Measurements from ENCODE around the gene STRADA. TPM values are rescaled to one million over a fixed set of nuclear protein-coding genes. Genes with fewer than 3 reads are reported as not detected.

Gene STRADA
- total and polyA plus RNA-seq, 10 of the 15 experiments (the other 5 are each of a cell fraction or from before 2014, with no cell fraction given): 13.3 to 54.1 (median 44.0) TPM

GRCh38 chr17:63685578-63685977 is 56.0 kb downstream of the STRADA start:
- H3K9ac ChIP-seq (ENCODE audit: control insufficient read depth, insufficient read depth, low read length): no peak overlapping the region
- H3K79me2 ChIP-seq (ENCODE audit: control insufficient read depth, insufficient read depth, low read length): no peaks in the 10 kb centered on the region
- H3K4me1 ChIP-seq (ENCODE audit: control insufficient read depth, insufficient read depth, low read length): no peaks in the 10 kb centered on the region
- WGBS (ENCODE audit: insufficient coverage, insufficient replicate concordance, low lambda C conversion rate, missing lambda C conversion rate): 97% methylated on average over 3 of the region's 3 CpGs
- ChIA-PET CTCF (interaction anchor here (0.9 to 2.7 kb wide), 2 partner anchors 12 to 25 kb away, joined by 3 to 6 read pairs; no protein-coding TSS in a partner anchor), POLR2A (interaction anchor here (0.6 to 1.6 kb wide), 3 partner anchors 8 to 134 kb away, joined by 3 to 7 read pairs (median 4); no protein-coding TSS in a partner anchor), RAD21 (ENCODE audit: unreplicated experiment) (interaction anchor here (1.1 to 1.5 kb wide), 3 partner anchors 13 to 74 kb away, joined by 3 to 4 read pairs (median 3); no protein-coding TSS in a partner anchor), SMC1A (ENCODE audit: uncharacterized antibody, unreplicated experiment) (interaction anchor here (1.1 to 1.5 kb wide), 3 partner anchors 8 to 64 kb away, joined by 5 to 9 read pairs (median 5); partner anchors contain the start of gene MAP3K3)
- no peaks in the 10 kb centered on the region for H3K9me3 ChIP-seq (replicated peaks; ENCODE audit: control insufficient read depth, insufficient read depth, low read length)
- H3K27ac ChIP-seq (ENCODE audit: control insufficient read depth, insufficient read depth): no peak overlapping the region
- FAIRE-seq (no peak), DNase-seq (ENCODE audit: low read depth, low spot score) (no peak), ATAC-seq (no peak)
- H3K27me3 ChIP-seq (replicated peaks in 1 of 2; ENCODE audit: control insufficient read depth in 2 of 2, insufficient read depth in 2 of 2, low read length in 1 of 2): no peaks in the 10 kb centered on the region
- TF ChIP-seq BCL3 (IDR thresholded peaks at IDR 0.05; ENCODE audit: borderline replicate concordance, insufficient read depth, low read depth, low read length, poor library complexity, severe bottlenecking): no peak
- no peak for TF ChIP-seq SIX5 (IDR thresholded peaks at IDR 0.05; ENCODE audit: low read depth, low read length, severe bottlenecking)
- no peak for TF ChIP-seq RB1 (IDR thresholded peaks at IDR 0.05; ENCODE audit: borderline replicate concordance)
- no peak for TF ChIP-seq CHD4 (IDR thresholded peaks at IDR 0.05)
- no peak for TF ChIP-seq SUZ12 (IDR thresholded peaks at IDR 0.05; ENCODE audit: unreplicated experiment)
- BruUV-seq (replicated peaks): no TSS peak
- intact Hi-C loops (cut with micrococcal nuclease; ENCODE audit: unreplicated experiment): no loop called here
- in situ Hi-C loops (cut with MboI): no loop called here
- H3K36me3 ChIP-seq (ENCODE audit: control insufficient read depth in 2 of 2, insufficient read depth in 2 of 2, low read length in 1 of 2): peaks cover 8% of the 10 kb centered on the region in 2 experiments
- H4K20me1 ChIP-seq (ENCODE audit: control insufficient read depth, insufficient read depth): no peaks in the 10 kb centered on the region
- no peak overlapping the region for H3K4me2 ChIP-seq (ENCODE audit: control insufficient read depth, insufficient read depth)
- H2AFZ ChIP-seq (ENCODE audit: control insufficient read depth, low read depth, low read length): no peak overlapping the region
- no peak overlapping the region for H3K4me3 ChIP-seq
